Bronchial epithelial cell (primary cell): Measurements from ENCODE around the gene URB1. TPM values are rescaled to one million over a fixed set of nuclear protein-coding genes. Genes with fewer than 3 reads are reported as not detected.

ENCODE experiments used
- DNase-seq: peaks from one replicate; pipeline ENCODE4 v3.0.0-alpha.2; 2010; ENCODE audit warnings: low read depth
- FAIRE-seq: peaks from 2 replicates; lab custom pipeline; 2011; peaks lifted over from hg19 to GRCh38; lab: Jason Lieb, UNC
- H3K27me3 ChIP-seq: 2 replicates; pipeline ENCODE4 v1.5.1; 2011; ENCODE audit warnings: low read length; ENCODE audit not compliant: control insufficient read depth, insufficient read depth
- H3K36me3 ChIP-seq: 2 replicates; pipeline ENCODE4 v1.5.1; 2011; ENCODE audit warnings: low read length; ENCODE audit not compliant: control insufficient read depth, insufficient read depth
- H3K4me3 ChIP-seq: 2 replicates; pipeline ENCODE4 v1.5.1; 2011; ENCODE audit warnings: mild to moderate bottlenecking, low read depth, low read length, control low read depth
- total RNA-seq: library from RNA; depleted of rRNA; stranded (reverse); fragments of >200 nt; gene quantifications from 2 replicates; pipeline ENCODE4 v1.2.1, GENCODE V29; 2014
- TF ChIP-seq, protein P1 (sequence below): IDR thresholded peaks from 2 replicates; pipeline ENCODE4 v1.5.1; 2011; ENCODE audit warnings: mild to moderate bottlenecking, moderate library complexity, low read length, control low read depth, inconsistent platforms; ENCODE audit not compliant: insufficient read depth, severe bottlenecking

Gene URB1
- total RNA-seq, 1 donor from 2014 or later = 22.4 TPM

DNA sequence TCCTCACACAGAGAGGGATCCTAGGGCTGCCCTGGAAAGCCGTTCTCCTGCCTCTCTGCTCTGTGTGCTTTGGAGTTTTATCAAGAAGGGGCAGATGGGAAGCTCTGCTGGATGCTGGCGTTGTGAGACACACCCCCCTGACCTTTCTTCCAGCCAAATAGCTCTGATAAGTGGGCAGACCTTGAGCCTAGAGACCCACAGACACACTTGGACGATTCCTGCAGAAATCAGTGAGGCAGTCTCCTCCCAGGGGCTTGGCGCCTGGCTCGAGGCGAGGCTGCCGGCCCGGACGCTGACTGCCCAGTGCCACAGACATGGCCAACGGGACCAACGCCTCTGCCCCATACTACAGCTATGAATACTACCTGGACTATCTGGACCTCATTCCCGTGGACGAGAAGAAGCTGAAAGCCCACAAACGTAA, 94.1 kb downstream of the URB1 start, which contains the start of gene MRAP:
TSS of gene MRAP (plus strand) at position 198 of the 424 bp plus-strand sequence. CDS start at position 315, 117 bp downstream.
- TF ChIP-seq, protein P1, sequence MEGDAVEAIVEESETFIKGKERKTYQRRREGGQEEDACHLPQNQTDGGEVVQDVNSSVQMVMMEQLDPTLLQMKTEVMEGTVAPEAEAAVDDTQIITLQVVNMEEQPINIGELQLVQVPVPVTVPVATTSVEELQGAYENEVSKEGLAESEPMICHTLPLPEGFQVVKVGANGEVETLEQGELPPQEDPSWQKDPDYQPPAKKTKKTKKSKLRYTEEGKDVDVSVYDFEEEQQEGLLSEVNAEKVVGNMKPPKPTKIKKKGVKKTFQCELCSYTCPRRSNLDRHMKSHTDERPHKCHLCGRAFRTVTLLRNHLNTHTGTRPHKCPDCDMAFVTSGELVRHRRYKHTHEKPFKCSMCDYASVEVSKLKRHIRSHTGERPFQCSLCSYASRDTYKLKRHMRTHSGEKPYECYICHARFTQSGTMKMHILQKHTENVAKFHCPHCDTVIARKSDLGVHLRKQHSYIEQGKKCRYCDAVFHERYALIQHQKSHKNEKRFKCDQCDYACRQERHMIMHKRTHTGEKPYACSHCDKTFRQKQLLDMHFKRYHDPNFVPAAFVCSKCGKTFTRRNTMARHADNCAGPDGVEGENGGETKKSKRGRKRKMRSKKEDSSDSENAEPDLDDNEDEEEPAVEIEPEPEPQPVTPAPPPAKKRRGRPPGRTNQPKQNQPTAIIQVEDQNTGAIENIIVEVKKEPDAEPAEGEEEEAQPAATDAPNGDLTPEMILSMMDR = no peak
- DNase-seq (no peak), FAIRE-seq (no peak)
- no peaks in the 10 kb centered on the region for H3K27me3 ChIP-seq
- no peak within 1 kb of the TSS for H3K4me3 ChIP-seq
- no peaks in the 10 kb centered on the region for H3K36me3 ChIP-seq

DNA sequence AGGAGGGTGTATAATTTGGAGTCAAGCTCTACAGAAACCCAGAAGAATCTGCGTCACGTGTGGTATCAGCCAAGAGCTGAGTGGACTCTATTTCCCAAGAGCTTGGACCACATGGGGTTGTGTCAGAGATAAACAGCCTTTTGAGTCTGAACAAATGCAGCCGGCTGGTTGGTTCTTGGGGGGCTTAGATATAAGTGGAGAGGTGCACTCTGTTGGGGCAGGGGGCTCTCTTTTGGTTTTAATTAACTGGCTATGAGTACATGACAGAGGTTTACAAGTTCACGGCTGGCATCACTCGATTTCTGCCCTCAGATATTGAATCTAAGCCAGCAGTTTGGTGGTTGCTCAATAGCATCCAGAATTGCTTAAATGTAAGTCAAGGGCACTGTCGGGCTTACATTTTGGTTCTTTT, 94.7 kb downstream of the URB1 start:
- no peak overlapping the region for H3K4me3 ChIP-seq
- no peaks in the 10 kb centered on the region for H3K27me3 ChIP-seq
- DNase-seq (no peak), FAIRE-seq (no peak)
- TF ChIP-seq, protein P1 = no peak
- H3K36me3 ChIP-seq = no peaks in the 10 kb centered on the region

- FAIRE-seq = no peak
- H3K36me3 ChIP-seq = no peaks in the 10 kb centered on the region
- TF ChIP-seq, protein P1 = no peak
- no peaks in the 10 kb centered on the region for H3K27me3 ChIP-seq
- no peak overlapping the region for H3K4me3 ChIP-seq
- DNase-seq = no peak
Measured at GRCh38 chr21:32297449-32297848, 95.4 kb downstream of the URB1 start.

DNA sequence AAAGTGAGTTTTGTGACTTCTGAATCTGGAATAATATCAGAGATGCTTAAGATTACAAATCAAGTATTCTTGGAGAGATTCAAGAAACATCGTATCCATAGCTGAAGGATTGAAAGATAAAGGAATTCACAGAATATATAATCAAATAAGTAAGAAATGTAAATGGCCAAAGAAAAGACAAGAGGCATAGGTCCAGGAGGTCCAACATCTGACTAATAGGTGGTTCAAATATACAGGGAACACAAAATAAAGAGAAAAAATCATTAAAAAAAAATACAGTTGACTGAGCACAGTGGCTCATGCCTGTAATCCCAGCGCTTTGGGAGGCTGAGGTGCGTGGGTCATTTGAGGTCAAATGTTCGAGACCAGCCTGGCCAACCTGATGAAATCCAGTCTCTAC, 107.3 kb downstream of the URB1 start:
- FAIRE-seq = no peak
- no peaks in the 10 kb centered on the region for H3K27me3 ChIP-seq
- TF ChIP-seq, protein P1 = no peak
- H3K4me3 ChIP-seq = no peak overlapping the region
- H3K36me3 ChIP-seq = peaks cover 2% of the 10 kb centered on the region
- DNase-seq = no peak

DNA sequence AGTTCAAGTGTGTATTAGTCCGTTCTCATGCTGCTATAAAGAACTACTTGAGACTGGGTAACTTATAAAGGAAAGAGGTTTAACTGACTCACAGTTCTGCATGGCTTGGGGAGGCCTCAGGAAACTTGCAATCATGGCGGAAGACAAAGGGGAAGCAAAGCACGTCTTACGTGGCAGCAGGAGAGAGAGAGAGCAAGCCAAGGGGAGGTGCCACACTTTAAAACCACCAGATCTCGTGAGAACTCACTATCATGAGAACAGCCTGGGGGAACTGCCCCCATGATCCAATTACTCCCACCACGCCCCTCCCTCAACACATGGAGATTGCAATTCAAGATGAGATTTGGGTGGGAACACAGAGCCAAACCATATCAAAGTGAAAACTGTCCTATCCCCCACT, 109.8 kb downstream of the URB1 start:
- Histone ChIP-seq H3K36me3 (peaks cover 2% of the 10 kb centered on the region), H3K27me3 (no peaks in the 10 kb centered on the region), H3K4me3 (no peak overlapping the region)
- TF ChIP-seq, protein P1 = no peak
- FAIRE-seq = no peak
- no peak for DNase-seq

- TF ChIP-seq, protein P1 = no peak
- no peak for FAIRE-seq
- no peak for DNase-seq
- Histone ChIP-seq H3K4me3 (no peak overlapping the region), H3K36me3 (peaks cover 2% of the 10 kb centered on the region), H3K27me3 (no peaks in the 10 kb centered on the region)
Measured at GRCh38 chr21:32281531-32281930, 111.3 kb downstream of the URB1 start.
